Peyer's patch (tissue), 4 donors: Measurements from ENCODE around the gene HIBCH.

Experiments used
- CTCF ChIP-seq, 6 experiments: fragments of 450-650 bp in 4 of 6; fragments of 200-600 bp in 2 of 6; sonication (generic) in 1 of 6; IDR thresholded peaks; one replicate each; pipeline ENCODE4 v1.5.1; 2017 to 2019; ENCODE audit warnings: antibody characterized with exemption in 6 of 6, mild to moderate bottlenecking in 3 of 6, moderate library complexity in 1 of 6
- POLR2A ChIP-seq, 2 donors: fragments of 450-650 bp; IDR thresholded peaks; one replicate each; pipeline ENCODE4 v1.5.1; 2017; ENCODE audit warnings: antibody characterized with exemption in 2 of 2, mild to moderate bottlenecking in 2 of 2, moderate library complexity in 2 of 2

DNA sequence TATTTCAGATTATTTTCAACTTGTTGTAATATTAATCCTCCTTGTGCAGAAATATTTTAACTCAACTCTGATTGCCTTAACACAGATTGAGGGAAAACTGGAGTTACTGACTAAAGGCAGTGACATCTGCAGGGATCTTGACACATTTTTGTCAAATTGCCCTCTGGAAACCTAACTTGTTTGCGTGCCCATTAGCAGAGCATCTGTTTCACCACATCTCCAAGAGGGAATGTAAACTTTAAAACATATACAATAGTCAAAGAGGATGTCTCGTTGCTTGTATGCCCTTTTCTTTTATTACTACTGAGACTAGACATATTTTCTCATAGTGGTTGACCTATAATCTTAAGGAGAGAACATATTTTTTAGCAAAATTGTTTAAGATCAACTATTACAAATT lies 38.0 kb upstream of the HIBCH start:
- TF ChIP-seq POLR2A (IDR thresholded peaks at IDR 0.05) (no peak), CTCF (IDR thresholded peaks at IDR 0.05) (no peak)
